Measurements from ENCODE around the gene RNF144A. TPM values are rescaled to one million over a fixed set of nuclear protein-coding genes. Genes with fewer than 3 reads are reported as not detected.

Gene RNF144A
- total RNA-seq, 1 experiment from 2014 or later, result 10.6 TPM

DNA sequence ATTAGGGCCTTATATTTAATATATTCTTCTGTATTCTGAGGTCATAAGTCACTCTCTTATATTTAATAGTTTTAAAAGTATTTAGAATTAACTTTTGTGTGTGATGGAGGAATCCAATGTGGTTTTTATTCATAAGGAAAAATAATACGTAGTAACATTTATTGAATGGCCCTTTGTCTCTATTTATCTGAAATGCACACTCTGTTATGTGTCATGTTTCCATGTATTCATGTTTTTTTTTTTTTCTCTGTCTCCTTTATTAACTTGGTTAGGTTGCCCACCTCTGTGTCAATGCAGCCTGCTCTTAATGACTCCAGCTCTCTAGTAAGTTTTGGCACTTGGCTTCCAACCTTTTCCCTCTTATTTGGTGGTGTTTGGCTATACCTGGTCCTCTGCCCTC lies 33.8 kb downstream of the RNF144A start:
- H3K27me3 ChIP-seq (ENCODE audit: insufficient read depth, low read length), result no peaks in the 10 kb centered on the region
- no peak overlapping the region for H2AFZ ChIP-seq (ENCODE audit: low read length)
- no peak overlapping the region for H3K27ac ChIP-seq (ENCODE audit: insufficient read length, low read depth, low read length)
- no peak overlapping the region for H3K18ac ChIP-seq (ENCODE audit: insufficient read length, low read depth, low read length)
- no peaks in the 10 kb centered on the region for H3K4me1 ChIP-seq (ENCODE audit: insufficient read depth, low read length)
- Mint-ChIP-seq H3K27ac (no peak overlapping the region), H3K9me3 (no peaks in the 10 kb centered on the region), H3K36me3 (ENCODE audit: insufficient read depth in 1 of 3, low read depth in 3 of 3) (no peaks in the 10 kb centered on the region; a peak in 2 of 7 replicates), H3K27me3 (ENCODE audit: low read depth) (no peaks in the 10 kb centered on the region), H3K4me3 (no peak overlapping the region), H3K4me1 (no peaks in the 10 kb centered on the region)
- H4K91ac ChIP-seq (ENCODE audit: insufficient read length, low read depth, low read length), result no peak overlapping the region
- no CpG with 5 or more reads among the region's 1 CpG for WGBS (ENCODE audit: extremely low coverage, insufficient read length, low lambda C conversion rate)
- no peaks in the 10 kb centered on the region for H3K79me2 ChIP-seq (ENCODE audit: insufficient read depth, low read length)
- no peak overlapping the region for H2AK5ac ChIP-seq (ENCODE audit: insufficient read length, low read length)
- TF ChIP-seq, protein P1, sequence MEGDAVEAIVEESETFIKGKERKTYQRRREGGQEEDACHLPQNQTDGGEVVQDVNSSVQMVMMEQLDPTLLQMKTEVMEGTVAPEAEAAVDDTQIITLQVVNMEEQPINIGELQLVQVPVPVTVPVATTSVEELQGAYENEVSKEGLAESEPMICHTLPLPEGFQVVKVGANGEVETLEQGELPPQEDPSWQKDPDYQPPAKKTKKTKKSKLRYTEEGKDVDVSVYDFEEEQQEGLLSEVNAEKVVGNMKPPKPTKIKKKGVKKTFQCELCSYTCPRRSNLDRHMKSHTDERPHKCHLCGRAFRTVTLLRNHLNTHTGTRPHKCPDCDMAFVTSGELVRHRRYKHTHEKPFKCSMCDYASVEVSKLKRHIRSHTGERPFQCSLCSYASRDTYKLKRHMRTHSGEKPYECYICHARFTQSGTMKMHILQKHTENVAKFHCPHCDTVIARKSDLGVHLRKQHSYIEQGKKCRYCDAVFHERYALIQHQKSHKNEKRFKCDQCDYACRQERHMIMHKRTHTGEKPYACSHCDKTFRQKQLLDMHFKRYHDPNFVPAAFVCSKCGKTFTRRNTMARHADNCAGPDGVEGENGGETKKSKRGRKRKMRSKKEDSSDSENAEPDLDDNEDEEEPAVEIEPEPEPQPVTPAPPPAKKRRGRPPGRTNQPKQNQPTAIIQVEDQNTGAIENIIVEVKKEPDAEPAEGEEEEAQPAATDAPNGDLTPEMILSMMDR (conservative IDR thresholded peaks at IDR 0.05), result no peak
- H2BK120ac ChIP-seq (ENCODE audit: low read depth, low read length, poor library complexity, severe bottlenecking), result no peak overlapping the region
- no peak overlapping the region for H2BK5ac ChIP-seq (ENCODE audit: insufficient read length, low read length)
- no peak overlapping the region for H3K9ac ChIP-seq (ENCODE audit: extremely low read depth, insufficient read length, low read length)
- no peak overlapping the region for H2BK15ac ChIP-seq (ENCODE audit: low read depth, low read length)
- no peak overlapping the region for H3T11ph ChIP-seq (ENCODE audit: low read length)
- no peaks in the 10 kb centered on the region for H4K20me1 ChIP-seq (ENCODE audit: control insufficient read depth, insufficient read depth, insufficient read length)
- no peak overlapping the region for H3K4me2 ChIP-seq (ENCODE audit: insufficient read depth, insufficient read length, low read length)
- H2BK20ac ChIP-seq (ENCODE audit: low read depth, low read length, poor library complexity, severe bottlenecking), result no peak overlapping the region
- H3K56ac ChIP-seq (ENCODE audit: insufficient read length, low read depth, low read length), result no peak overlapping the region
- H2BK12ac ChIP-seq (ENCODE audit: insufficient read length, low read depth, low read length), result no peak overlapping the region
- no peaks in the 10 kb centered on the region for H3K23me2 ChIP-seq (ENCODE audit: insufficient read length, low read depth, low read length, poor library complexity, severe bottlenecking)
- H3K14ac ChIP-seq (ENCODE audit: insufficient read depth, low read length), result no peak overlapping the region
- H3K9me3 ChIP-seq (ENCODE audit: control insufficient read depth, low read depth, low read length), result no peaks in the 10 kb centered on the region
- H3K79me1 ChIP-seq (ENCODE audit: insufficient read depth, low read depth, low read length, poor library complexity, severe bottlenecking), result no peaks in the 10 kb centered on the region
- no peak overlapping the region for H4K5ac ChIP-seq (ENCODE audit: insufficient read length, low read depth, low read length)
- DNase-seq, result no peak
- no peak overlapping the region for H4K8ac ChIP-seq (replicated peaks; ENCODE audit: insufficient read length, low read depth, low read length)
- H3K23ac ChIP-seq (ENCODE audit: insufficient read length, low read depth, low read length), result no peak overlapping the region
- H3K4ac ChIP-seq (ENCODE audit: low read depth, low read length), result no peak overlapping the region

All from H9 (cell line).